HG02970 (cell line): Measurements from ENCODE around the gene ARHGAP26.
"Not testable (repeated sequence)": the region's sequence is repeated elsewhere in the genome, so short reads cannot be mapped to it uniquely, and the experiment has no call there.

Experiments
- ATAC-seq: cut with Tn5 transposase; IDR thresholded peaks from one replicate; pipeline ENCODE4 v1.9.1; 2021; ENCODE audit warnings: mild to moderate bottlenecking, moderate library complexity, moderate number of reproducible peaks; ENCODE audit not compliant: unreplicated experiment, low FRiP score

Gene ARHGAP26

GRCh38 chr5:143183989-143184388 lies 413.8 kb downstream of the ARHGAP26 start:
- ATAC-seq = no peak

GRCh38 chr5:143186623-143187022 lies 416.4 kb downstream of the ARHGAP26 start:
- ATAC-seq = no peak

- no peak for ATAC-seq
Observed at GRCh38 chr5:143187495-143187894, 417.3 kb downstream of the ARHGAP26 start.

- ATAC-seq = no peak
Observed at GRCh38 chr5:143188083-143188482, 417.9 kb downstream of the ARHGAP26 start.

GRCh38 chr5:143188692-143189091 lies 418.5 kb downstream of the ARHGAP26 start:
- no peak for ATAC-seq

- no peak for ATAC-seq
Observed at GRCh38 chr5:143190260-143190810, 420.2 kb downstream of the ARHGAP26 start.

- ATAC-seq = no peak
Observed at GRCh38 chr5:143191720-143192119, 421.5 kb downstream of the ARHGAP26 start.

- ATAC-seq = no peak
Observed at GRCh38 chr5:143192191-143192900, 422.2 kb downstream of the ARHGAP26 start.

GRCh38 chr5:143194206-143194605 lies 424.0 kb downstream of the ARHGAP26 start:
- ATAC-seq = no peak

GRCh38 chr5:143194713-143195112 lies 424.5 kb downstream of the ARHGAP26 start:
- ATAC-seq = no peak

GRCh38 chr5:143195491-143195890 lies 425.3 kb downstream of the ARHGAP26 start:
- no peak for ATAC-seq

GRCh38 chr5:143196601-143197259 lies 426.6 kb downstream of the ARHGAP26 start:
- ATAC-seq = no peak

- no peak for ATAC-seq
Observed at GRCh38 chr5:143197260-143197656, 427.1 kb downstream of the ARHGAP26 start.

- ATAC-seq = no peak
Observed at GRCh38 chr5:143198332-143198731, 428.2 kb downstream of the ARHGAP26 start.

GRCh38 chr5:143199161-143199560 lies 429.0 kb downstream of the ARHGAP26 start:
- no peak for ATAC-seq

GRCh38 chr5:143199843-143200242 lies 429.7 kb downstream of the ARHGAP26 start:
- no peak for ATAC-seq

GRCh38 chr5:143200781-143201398 lies 430.7 kb downstream of the ARHGAP26 start:
- no peak for ATAC-seq

GRCh38 chr5:143201589-143201988 lies 431.4 kb downstream of the ARHGAP26 start:
- no peak for ATAC-seq

- ATAC-seq = not testable (repeated sequence)
Observed at GRCh38 chr5:143203301-143203956, 433.3 kb downstream of the ARHGAP26 start.

GRCh38 chr5:143204474-143205246 lies 434.5 kb downstream of the ARHGAP26 start:
- no peak for ATAC-seq
